NCI-H82 treated with DMSO at 0.1 percent for 48 hours (cell line): ENCODE data around the gene ZNF132.
A peak's percentile ranks its signal among the peaks of the same experiment; 100 is the strongest.

Experiments used
- DNase-seq: peaks from one replicate; lab custom pipeline; 2025; ENCODE audit not compliant: unreplicated experiment; lab: John Stamatoyannopoulos, UW

ZNF132 gene

DNA sequence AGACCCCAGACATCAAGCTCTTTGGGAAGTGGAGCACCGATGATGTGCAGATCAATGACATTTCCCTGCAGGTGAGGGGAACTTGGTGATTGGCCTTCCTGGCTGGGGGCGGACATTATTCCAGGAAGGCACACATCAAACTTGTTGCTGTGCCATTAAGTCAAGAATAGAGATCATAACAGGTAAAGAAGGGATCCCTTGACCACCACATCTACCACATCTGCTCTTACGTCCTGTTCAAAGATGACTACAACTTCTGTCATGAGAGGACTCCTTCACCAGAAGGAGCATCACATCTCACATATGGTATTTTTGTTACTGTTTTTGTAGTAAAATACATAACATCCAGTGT lies 51.8 kb downstream of the ZNF132 start:
- no peak for DNase-seq

DNA sequence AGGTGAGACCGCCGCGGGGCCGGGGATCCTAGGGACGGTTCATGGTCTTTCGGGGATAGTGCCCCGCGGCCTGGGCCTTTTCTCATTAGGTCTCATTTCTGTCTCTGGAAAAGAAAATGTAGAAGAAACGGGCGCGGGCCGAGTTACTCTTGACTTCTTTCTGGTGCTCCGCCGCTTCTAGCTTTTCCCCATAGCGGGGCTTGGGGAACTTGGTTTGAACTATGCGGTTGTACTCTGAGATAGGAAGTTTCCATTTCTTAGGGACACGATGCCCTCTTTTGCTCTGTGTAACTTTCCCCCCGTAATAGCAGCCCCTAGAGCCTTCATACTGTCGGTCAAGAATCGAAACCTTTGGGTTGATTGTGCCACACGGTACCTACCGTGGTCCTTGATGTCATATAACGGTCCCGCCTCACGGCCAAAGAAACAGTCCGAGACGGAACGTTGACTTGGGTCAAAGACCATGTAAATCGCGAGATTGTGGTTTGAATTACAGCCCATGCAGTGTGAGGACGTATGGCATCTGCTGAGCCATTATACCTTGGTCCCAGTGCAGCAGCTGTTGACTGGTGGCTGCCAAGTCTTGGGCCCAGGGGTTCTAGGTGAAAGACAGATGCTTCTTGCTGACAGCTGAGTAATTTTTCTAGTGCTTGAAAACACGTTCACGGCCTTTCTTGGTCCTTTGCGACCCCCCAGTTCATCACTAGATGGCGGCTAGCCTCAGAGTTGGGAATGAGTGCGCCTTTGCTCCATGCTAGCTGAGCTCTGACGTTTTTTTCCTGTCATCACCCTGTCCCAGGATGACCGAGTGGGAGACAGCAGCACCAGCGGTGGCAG lies 52.4 kb downstream of the ZNF132 start:
- DNase-seq: no peak

GRCh38 chr19:58386576-58387337 lies 53.2 kb downstream of the ZNF132 start, which contains the start of gene RPS5:
Gene RPS5 (plus strand): TSS chr19:58387269. CDS start chr19:58388138, 869 bp downstream.
- peak; percentile 97 for DNase-seq

- no peak for DNase-seq
Measured at GRCh38 chr19:58385891-58386575, 53.9 kb downstream of the ZNF132 start.

GRCh38 chr19:58385313-58385890 lies 54.6 kb downstream of the ZNF132 start:
- DNase-seq: no peak

DNA sequence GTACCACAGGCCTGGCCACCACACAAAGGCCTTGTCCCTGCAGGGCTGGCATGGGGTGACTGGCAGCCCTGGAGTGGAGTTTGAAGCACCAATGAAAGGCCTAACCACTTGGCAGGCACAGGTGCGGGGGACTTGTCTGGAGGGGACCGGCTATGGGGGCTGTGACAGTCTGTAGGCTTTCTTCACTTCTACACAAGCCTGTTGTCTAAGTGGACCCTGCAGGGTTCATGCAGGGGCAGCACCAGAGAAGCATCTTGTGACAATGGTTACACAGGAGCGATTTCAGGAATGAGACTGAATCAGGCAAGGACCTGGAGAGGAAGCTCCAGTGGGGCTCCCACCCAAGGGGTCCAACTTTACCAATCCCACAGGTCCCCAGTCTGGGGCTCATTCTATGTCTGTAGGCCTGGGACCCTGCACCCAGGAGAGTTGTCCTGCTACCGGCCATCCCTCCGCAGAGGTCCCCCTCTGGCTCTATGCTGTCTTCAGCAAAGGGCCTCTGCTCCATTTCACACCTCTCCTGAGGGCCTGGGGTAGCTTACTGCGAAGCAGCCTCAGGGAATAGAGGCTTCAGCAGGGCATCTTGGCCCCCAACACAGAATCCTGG lies 56.9 kb downstream of the ZNF132 start:
- DNase-seq: no peak
